Measurements from ENCODE around the gene B4GALT6. TPM values are rescaled to one million over a fixed set of nuclear protein-coding genes. Genes with fewer than 3 reads are reported as not detected.

Gene B4GALT6
- total and polyA plus RNA-seq, 2 of the 13 experiments (the other 11 are each of a cell fraction or from before 2014, with no cell fraction given) = 1.9 to 3.3 TPM

GRCh38 chr18:31596081-31596872 lies 88.1 kb downstream of the B4GALT6 start (continued):
- TF ChIP-seq ZNF687 (CRISPR knock-in tag; IDR thresholded peaks at IDR 0.05) = peak; percentile 29; the same call in 1 of the 2 replicates
- peak; percentile 16; the same call in 1 of the 2 replicates for TF ChIP-seq RFX3 (CRISPR knock-in tag; IDR thresholded peaks at IDR 0.05)
- 0 out of 2 replicates have a peak, but pooled peaks have one; percentile 21 for TF ChIP-seq FOSL2 (CRISPR knock-in tag; IDR thresholded peaks at IDR 0.05)
- no peak for TF ChIP-seq SOX6 (IDR thresholded peaks at IDR 0.05)
- TF ChIP-seq SOX6 (CRISPR knock-in tag; IDR thresholded peaks at IDR 0.05) = peak; percentile 53; the same call in 1 of the 2 replicates
- TF ChIP-seq GZF1 (CRISPR knock-in tag; IDR thresholded peaks at IDR 0.05) = no peak
- TF ChIP-seq, protein P1, sequence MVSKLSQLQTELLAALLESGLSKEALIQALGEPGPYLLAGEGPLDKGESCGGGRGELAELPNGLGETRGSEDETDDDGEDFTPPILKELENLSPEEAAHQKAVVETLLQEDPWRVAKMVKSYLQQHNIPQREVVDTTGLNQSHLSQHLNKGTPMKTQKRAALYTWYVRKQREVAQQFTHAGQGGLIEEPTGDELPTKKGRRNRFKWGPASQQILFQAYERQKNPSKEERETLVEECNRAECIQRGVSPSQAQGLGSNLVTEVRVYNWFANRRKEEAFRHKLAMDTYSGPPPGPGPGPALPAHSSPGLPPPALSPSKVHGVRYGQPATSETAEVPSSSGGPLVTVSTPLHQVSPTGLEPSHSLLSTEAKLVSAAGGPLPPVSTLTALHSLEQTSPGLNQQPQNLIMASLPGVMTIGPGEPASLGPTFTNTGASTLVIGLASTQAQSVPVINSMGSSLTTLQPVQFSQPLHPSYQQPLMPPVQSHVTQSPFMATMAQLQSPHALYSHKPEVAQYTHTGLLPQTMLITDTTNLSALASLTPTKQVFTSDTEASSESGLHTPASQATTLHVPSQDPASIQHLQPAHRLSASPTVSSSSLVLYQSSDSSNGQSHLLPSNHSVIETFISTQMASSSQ (IDR thresholded peaks at IDR 0.05; ENCODE audit: low read depth) = no peak; the same call in 1 of the 2 replicates
- TF ChIP-seq, protein P1 (CRISPR knock-in tag; IDR thresholded peaks at IDR 0.05; ENCODE audit: borderline replicate concordance) = peak; percentile 70; the same call in 1 of the 2 replicates
- no peak for TF ChIP-seq ZMYM4 (CRISPR knock-in tag; IDR thresholded peaks at IDR 0.05)
- TF ChIP-seq SOX13 (IDR thresholded peaks at IDR 0.05) = no peak
- TF ChIP-seq SOX13 (CRISPR knock-in tag; conservative IDR thresholded peaks at IDR 0.05 in 1 of 2, IDR thresholded peaks at IDR 0.05 in 1 of 2) = peak in 1 of 2 experiments; percentile 26; a peak in 1 of 4 replicates
- TF ChIP-seq, protein P2, sequence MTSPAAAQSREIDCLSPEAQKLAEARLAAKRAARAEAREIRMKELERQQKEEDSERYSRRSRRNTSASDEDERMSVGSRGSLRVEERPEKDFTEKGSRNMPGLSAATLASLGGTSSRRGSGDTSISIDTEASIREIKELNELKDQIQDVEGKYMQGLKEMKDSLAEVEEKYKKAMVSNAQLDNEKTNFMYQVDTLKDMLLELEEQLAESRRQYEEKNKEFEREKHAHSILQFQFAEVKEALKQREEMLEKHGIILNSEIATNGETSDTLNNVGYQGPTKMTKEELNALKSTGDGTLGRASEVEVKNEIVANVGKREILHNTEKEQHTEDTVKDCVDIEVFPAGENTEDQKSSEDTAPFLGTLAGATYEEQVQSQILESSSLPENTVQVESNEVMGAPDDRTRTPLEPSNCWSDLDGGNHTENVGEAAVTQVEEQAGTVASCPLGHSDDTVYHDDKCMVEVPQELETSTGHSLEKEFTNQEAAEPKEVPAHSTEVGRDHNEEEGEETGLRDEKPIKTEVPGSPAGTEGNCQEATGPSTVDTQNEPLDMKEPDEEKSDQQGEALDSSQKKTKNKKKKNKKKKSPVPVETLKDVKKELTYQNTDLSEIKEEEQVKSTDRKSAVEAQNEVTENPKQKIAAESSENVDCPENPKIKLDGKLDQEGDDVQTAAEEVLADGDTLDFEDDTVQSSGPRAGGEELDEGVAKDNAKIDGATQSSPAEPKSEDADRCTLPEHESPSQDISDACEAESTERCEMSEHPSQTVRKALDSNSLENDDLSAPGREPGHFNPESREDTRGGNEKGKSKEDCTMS (CRISPR knock-in tag; conservative IDR thresholded peaks at IDR 0.05) = no peak
- TF ChIP-seq FOXA3 (CRISPR knock-in tag; IDR thresholded peaks at IDR 0.05) = peak; percentile 33; the same call in 1 of the 2 replicates

Data from HepG2 (cell line).